ENCODE results near the gene SHISA8.

- TF ChIP-seq CTCF (IDR thresholded peaks at IDR 0.05; ENCODE audit: poor library complexity) = no peak
- no peak for TF ChIP-seq EZH2 (IDR thresholded peaks at IDR 0.05; ENCODE audit: borderline replicate concordance)
Measured at GRCh38 chr22:41932353-41932752, 17.5 kb upstream of the SHISA8 start.
